ENCODE measurements around the gene CFAP210. TPM values are rescaled to one million over a fixed set of nuclear protein-coding genes. Genes with fewer than 3 reads are reported as not detected.

CFAP210 gene
- total and polyA plus RNA-seq, 9 of the 15 experiments (the other 6 are each of a cell fraction or from before 2014, with no cell fraction given), result 0.75 to 3.6 (median 1.3) TPM

- TF ChIP-seq ZBTB11 (CRISPR knock-in tag; IDR thresholded peaks at IDR 0.05), result no peak; a peak in 1 of 6 replicates
- TF ChIP-seq ZNF140 (CRISPR knock-in tag; IDR thresholded peaks at IDR 0.05), result no peak
- no peak for TF ChIP-seq SP2 (IDR thresholded peaks at IDR 0.05; ENCODE audit: extremely low read depth, low read depth, low read length, poor library complexity, severe bottlenecking)
- no peak for TF ChIP-seq ZNF398 (CRISPR knock-in tag; IDR thresholded peaks at IDR 0.05)
- peak; percentile 57 for TF ChIP-seq CEBPB (tag; IDR thresholded peaks at IDR 0.05)
- TF ChIP-seq E2F5 (CRISPR knock-in tag; IDR thresholded peaks at IDR 0.05), result no peak
- no peak for TF ChIP-seq HMG20A (CRISPR knock-in tag; conservative IDR thresholded peaks at IDR 0.05)
- TF ChIP-seq BMI1 (IDR thresholded peaks at IDR 0.05; ENCODE audit: low read length), result no peak
- TF ChIP-seq NR1H2 (CRISPR knock-in tag; IDR thresholded peaks at IDR 0.05), result no peak
- no peak for TF ChIP-seq RUNX1 (IDR thresholded peaks at IDR 0.05; ENCODE audit: low read depth)
- no peak for TF ChIP-seq ZZZ3 (IDR thresholded peaks at IDR 0.05)
- no peak for TF ChIP-seq TFAM (CRISPR knock-in tag; conservative IDR thresholded peaks at IDR 0.05)
- peak in 1 of 2 experiments; percentile 80; a peak in 1 of 4 replicates for TF ChIP-seq TRIM24 (IDR thresholded peaks at IDR 0.05)
- no peak for TF ChIP-seq RAD51 (IDR thresholded peaks at IDR 0.05; ENCODE audit: borderline replicate concordance, low read depth)
- TF ChIP-seq ZNF280B (CRISPR knock-in tag; IDR thresholded peaks at IDR 0.05), result no peak
- TF ChIP-seq MAFG (tag; conservative IDR thresholded peaks at IDR 0.05), result no peak
- peak; percentile 98 for TF ChIP-seq SMARCA4 (IDR thresholded peaks at IDR 0.05)
- TF ChIP-seq HEY1 (CRISPR knock-in tag; IDR thresholded peaks at IDR 0.05; ENCODE audit: borderline replicate concordance), result no peak
These were observed 29.0 kb downstream of the CFAP210 start (continued) for GRCh38 chr2:169664978-169665930.
